ENCODE results near the gene TPRG1L.

The TPRG1L gene

GRCh38 chr1:3604997-3605823 is 19.6 kb upstream of the TPRG1L start:
- in situ Hi-C loops (cut with MboI; ENCODE audit: low pct_unique_long_range_greater_than_20kb, low sequenced_read_pairs) = no loop called here

GRCh38 chr1:3606779-3607702 is 17.8 kb upstream of the TPRG1L start:
- in situ Hi-C loops (cut with MboI; ENCODE audit: low pct_unique_long_range_greater_than_20kb, low sequenced_read_pairs) = no loop called here
- DNase-seq = no peak

More at GRCh38 chr1:3604997-3605823, 19.6 kb upstream of the TPRG1L start:
- no peak for DNase-seq

- in situ Hi-C loops (cut with MboI; ENCODE audit: low pct_unique_long_range_greater_than_20kb, low sequenced_read_pairs) = no loop called here
- no peak for DNase-seq
Observed at GRCh38 chr1:3607703-3608065, 17.1 kb upstream of the TPRG1L start.

- DNase-seq = no peak
- in situ Hi-C loops (cut with MboI; ENCODE audit: low pct_unique_long_range_greater_than_20kb, low sequenced_read_pairs) = no loop called here
Observed at GRCh38 chr1:3608154-3608553, 16.7 kb upstream of the TPRG1L start.

- peak; percentile 52 for DNase-seq
- in situ Hi-C loops (cut with MboI; ENCODE audit: low pct_unique_long_range_greater_than_20kb, low sequenced_read_pairs) = no loop called here
Observed at GRCh38 chr1:3609016-3609768, 15.6 kb upstream of the TPRG1L start.

GRCh38 chr1:3609769-3610526 is 14.9 kb upstream of the TPRG1L start:
- no peak for DNase-seq
- in situ Hi-C loops (cut with MboI; ENCODE audit: low pct_unique_long_range_greater_than_20kb, low sequenced_read_pairs) = no loop called here

GRCh38 chr1:3610527-3611169 is 14.2 kb upstream of the TPRG1L start:
- DNase-seq = peak; percentile 88

GRCh38 chr1:3611170-3612019 is 13.4 kb upstream of the TPRG1L start, which contains the start of gene MEGF6:
Gene MEGF6, minus strand, starts transcription at chr1:3611508. Its CDS starts 240 bp downstream, at chr1:3611268.
- in situ Hi-C loops (cut with MboI; ENCODE audit: low pct_unique_long_range_greater_than_20kb, low sequenced_read_pairs) = no loop called here
- peak; percentile 53 for DNase-seq

More at GRCh38 chr1:3610527-3611169, 14.2 kb upstream of the TPRG1L start:
- in situ Hi-C loops (cut with MboI; ENCODE audit: low pct_unique_long_range_greater_than_20kb, low sequenced_read_pairs) = no loop called here

- in situ Hi-C loops (cut with MboI; ENCODE audit: low pct_unique_long_range_greater_than_20kb, low sequenced_read_pairs) = no loop called here
Observed at GRCh38 chr1:3612123-3612522, 12.7 kb upstream of the TPRG1L start.

GRCh38 chr1:3614755-3615742 is 9.8 kb upstream of the TPRG1L start:
- peak; percentile 51 for DNase-seq
- in situ Hi-C loops (cut with MboI; ENCODE audit: low pct_unique_long_range_greater_than_20kb, low sequenced_read_pairs) = no loop called here

More at GRCh38 chr1:3612123-3612522, 12.7 kb upstream of the TPRG1L start:
- no peak for DNase-seq

- in situ Hi-C loops (cut with MboI; ENCODE audit: low pct_unique_long_range_greater_than_20kb, low sequenced_read_pairs) = no loop called here
- no peak for DNase-seq
Observed at GRCh38 chr1:3616861-3617260, 8.0 kb upstream of the TPRG1L start.

GRCh38 chr1:3617806-3618345 is 6.9 kb upstream of the TPRG1L start:
- no peak for DNase-seq
- in situ Hi-C loops (cut with MboI; ENCODE audit: low pct_unique_long_range_greater_than_20kb, low sequenced_read_pairs) = no loop called here

GRCh38 chr1:3618531-3618880 is 6.3 kb upstream of the TPRG1L start:
- in situ Hi-C loops (cut with MboI; ENCODE audit: low pct_unique_long_range_greater_than_20kb, low sequenced_read_pairs) = no loop called here
- DNase-seq = no peak

GRCh38 chr1:3618881-3619671 is 5.7 kb upstream of the TPRG1L start:
- in situ Hi-C loops (cut with MboI; ENCODE audit: low pct_unique_long_range_greater_than_20kb, low sequenced_read_pairs) = no loop called here
- peak; percentile 83 for DNase-seq

- in situ Hi-C loops (cut with MboI; ENCODE audit: low pct_unique_long_range_greater_than_20kb, low sequenced_read_pairs) = no loop called here
- no peak for DNase-seq
Observed at GRCh38 chr1:3620708-3621107, 4.1 kb upstream of the TPRG1L start.
